Measurements from ENCODE around the gene BNC1. TPM values are rescaled to one million over a fixed set of nuclear protein-coding genes. Genes with fewer than 3 reads are reported as not detected.
A peak's percentile ranks its signal among the peaks of the same experiment; 100 is the strongest.
"Not testable (repeated sequence)": the region's sequence is repeated elsewhere in the genome, so short reads cannot be mapped to it uniquely, and the experiment has no call there.

Gene BNC1
- total RNA-seq, 1 donor from 2014 or later = 0.41 TPM

DNA sequence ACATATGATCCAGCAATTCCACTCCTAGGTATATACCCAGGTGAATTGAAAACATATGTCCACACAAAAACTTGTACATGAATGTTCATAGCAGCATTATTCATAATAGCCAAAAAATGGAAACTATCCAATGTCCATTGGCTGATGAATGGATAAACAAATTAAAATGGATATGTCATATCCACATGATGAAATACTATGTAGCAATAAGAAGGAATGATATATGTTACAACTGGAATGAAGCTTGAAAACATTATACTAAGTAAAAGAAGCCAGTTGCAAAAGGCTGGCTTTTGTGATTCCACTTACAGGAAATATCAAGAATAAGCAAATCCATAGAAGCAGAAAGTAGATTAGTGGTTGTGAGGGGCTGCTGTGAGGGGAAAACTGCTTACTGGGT, 33.7 kb downstream of the BNC1 start:
- DNase-seq (ENCODE audit: low spot score in 2 of 2) = no peak
- no peak for FAIRE-seq

DNA sequence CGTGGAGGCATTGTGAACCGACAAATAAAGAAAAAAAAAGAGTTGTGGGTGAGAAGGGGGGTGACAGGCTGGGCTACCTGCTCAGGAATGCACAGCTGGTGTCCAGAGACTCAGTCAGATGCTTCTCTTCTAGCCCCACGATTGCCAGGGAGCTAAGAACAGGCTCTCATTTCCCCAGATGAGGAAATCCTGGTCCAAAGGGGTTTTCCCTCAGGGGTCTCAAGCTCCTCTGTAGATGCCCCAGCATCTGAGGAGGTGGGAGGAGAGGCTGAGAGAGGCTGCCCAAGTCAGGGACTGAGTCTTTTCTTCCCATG, 35.5 kb downstream of the BNC1 start:
- DNase-seq (ENCODE audit: low spot score in 2 of 2) (no peak), FAIRE-seq (no peak)

DNA sequence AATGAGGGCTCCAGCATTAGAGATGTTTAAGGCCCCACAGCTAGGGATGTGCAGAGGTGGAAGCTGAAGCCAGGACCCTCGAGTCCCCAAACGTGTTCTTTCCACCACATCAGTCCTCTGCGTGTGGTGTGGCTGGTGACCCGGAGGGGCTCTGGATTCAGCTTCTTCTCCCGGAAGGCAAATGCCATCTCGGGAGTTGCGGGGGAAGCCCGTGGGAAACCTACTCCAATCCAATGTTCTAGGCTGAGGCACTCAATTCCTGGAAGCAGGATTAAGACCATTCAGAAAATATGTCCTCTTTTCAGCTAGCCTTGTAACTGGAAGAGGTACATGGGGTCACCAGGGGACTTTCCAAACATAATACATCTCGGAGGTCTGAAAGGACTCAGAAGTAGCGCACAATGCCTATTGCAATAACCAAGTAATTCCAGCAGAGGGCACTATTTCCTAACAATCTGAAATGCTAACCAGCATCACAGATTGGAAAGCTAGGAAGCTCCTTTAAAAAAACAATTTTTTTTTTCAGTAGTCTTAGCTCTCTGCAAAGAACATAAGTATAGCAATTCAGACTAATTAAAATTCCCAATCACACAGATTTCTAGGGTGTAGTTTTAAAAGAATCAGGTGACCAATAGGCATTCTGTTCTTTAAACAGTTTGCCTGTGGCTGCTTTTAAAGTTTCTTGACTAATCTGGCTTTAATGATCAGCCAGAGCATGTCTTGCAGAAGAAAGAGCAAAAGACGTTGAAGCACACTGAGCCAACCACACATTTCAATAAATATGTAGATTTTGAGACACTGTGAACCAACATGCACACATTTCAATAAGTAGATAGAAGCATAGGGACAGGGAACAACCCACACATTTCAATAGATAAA, 36.1 kb downstream of the BNC1 start:
- peak; percentile 21 for FAIRE-seq
- peak in 1 of 2 donors; percentile 23 for DNase-seq (ENCODE audit: low spot score in 2 of 2)

DNA sequence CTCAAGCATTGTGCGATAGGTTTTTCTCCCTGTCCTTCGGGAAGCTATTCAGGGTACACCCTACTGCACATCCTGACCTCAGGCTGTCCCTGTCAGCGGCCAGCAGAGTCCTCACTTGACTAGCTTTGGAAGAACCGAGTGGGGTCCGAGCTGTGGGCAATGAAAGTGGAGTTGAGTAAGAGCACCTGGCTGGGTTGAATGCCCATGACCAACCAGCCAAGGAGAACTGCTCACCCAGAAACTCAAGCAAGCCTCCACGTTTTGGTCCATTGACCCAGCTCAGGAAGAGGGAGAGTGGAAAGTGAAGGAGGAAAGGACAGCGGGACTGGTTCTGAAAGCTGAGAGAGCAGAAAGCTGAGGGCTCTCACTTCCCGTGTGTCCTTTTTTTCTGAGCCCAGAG, 40.8 kb downstream of the BNC1 start:
- no peak for FAIRE-seq
- no peak for DNase-seq (ENCODE audit: low spot score in 2 of 2)

DNA sequence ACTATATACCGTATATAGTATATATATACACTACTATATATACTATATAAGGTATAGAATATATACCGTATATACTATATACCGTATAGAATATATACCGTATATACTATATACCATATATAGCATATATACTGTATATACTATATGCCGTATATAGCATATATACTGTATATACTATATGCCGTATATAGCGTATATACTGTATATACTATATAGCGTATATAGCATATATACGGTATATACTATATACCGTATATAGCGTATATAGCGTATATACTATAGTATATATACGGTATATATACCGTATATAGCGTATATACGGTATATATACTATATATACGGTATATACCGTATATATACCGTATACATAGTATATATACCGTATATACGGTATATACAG, 54.2 kb downstream of the BNC1 start:
- FAIRE-seq (no peak), DNase-seq (ENCODE audit: low spot score in 2 of 2) (no peak)

DNA sequence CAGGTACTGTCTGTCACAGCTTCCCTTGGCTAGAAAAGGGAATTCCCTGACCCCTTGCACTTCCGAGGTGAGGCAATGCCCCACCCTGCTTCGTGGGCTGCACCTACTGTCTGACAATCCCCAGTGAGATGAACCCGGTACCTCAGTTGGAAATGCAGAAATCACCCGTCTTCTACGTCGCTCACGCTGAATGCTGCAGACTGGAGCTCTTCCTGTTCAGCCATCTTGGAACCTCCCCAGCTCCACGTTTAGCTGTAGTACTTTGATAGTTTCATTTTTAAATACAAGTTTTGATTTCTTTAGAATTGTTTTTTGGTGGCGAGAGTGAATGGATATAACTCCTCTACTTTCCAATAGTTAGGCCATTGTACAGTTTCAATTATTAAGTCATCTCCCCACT, 59.0 kb downstream of the BNC1 start:
- FAIRE-seq (no peak), DNase-seq (ENCODE audit: low spot score in 2 of 2) (no peak)

DNA sequence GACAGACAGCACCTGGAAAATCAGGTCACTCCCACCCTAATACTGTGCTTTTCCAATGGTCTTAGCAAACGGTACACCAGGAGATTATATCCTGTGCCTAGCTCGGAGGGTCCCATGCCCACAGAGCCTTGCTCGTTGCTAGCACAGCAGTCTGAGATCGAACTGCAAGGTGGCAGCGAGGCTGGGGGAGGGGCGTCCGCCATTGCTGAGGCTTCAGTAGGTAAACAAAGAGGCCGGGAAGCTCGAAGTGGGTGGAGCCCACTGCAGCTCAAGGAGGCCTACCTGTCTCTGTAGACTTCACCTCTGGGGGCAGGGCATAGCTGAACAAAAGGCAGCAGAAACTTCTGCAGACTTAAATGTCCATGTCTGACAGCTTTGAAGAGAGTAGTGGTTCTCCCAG, 62.7 kb downstream of the BNC1 start:
- not testable (repeated sequence) for FAIRE-seq; DNase-seq (ENCODE audit: low spot score in 2 of 2)

DNA sequence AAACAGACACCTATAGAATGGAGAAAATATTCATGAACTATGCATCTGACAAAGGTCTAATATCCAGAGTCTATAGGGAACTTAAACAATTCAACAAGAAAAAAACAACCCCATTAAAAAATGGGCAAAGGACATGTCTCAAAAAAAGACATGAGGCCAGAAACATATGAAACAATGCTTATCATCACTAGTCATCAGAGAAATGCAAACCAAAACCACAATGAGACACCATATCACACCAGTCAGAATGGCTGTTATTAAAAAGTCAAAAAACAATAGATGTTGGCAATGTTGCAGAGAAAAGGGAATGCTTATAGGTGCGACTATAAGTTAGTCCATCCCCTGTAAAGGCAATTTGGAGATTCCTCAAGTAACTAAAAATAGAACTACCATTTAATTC, 65.4 kb downstream of the BNC1 start:
- FAIRE-seq (no peak), DNase-seq (ENCODE audit: low spot score in 2 of 2) (no peak)

DNA sequence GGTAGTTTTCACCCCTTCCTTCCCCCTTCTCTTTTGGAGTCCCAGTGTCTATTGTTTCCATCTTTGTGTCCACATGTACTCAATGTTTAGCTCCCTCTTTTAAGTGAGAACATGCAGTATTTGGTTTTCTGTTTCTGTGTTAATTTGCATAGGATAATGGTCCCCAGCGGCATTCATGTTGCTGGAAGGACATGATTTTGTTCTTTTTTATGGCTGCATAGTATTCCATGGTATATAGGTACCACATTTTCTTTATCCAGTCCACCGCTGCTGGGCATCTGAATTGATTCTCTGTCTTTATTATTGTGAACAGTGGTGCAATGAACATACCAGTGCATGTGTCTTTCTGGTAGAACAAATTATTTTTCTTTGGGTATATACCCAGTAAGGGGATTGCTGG, 69.2 kb downstream of the BNC1 start:
- DNase-seq (ENCODE audit: low spot score in 2 of 2) (no peak), FAIRE-seq (no peak)

DNA sequence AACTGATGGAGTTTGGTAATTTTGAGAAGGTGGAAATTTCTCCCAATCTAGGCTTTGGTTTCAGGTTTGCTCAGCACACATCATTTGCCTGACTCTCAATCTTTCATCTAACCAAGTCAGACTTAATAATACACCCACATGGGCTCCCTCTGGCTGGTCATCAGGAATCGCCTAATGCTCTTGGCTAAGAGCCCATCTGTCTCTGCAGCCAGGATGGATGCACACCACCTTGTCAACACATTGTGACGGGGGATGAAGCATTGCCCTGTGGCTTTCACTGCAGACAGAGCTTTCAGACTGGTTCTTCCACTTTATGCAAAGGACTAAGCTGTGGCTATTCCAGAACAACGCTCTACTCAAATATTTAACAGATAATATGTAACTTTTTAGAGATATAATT, 73.8 kb downstream of the BNC1 start:
- FAIRE-seq (no peak), DNase-seq (ENCODE audit: low spot score in 2 of 2) (no peak)

DNA sequence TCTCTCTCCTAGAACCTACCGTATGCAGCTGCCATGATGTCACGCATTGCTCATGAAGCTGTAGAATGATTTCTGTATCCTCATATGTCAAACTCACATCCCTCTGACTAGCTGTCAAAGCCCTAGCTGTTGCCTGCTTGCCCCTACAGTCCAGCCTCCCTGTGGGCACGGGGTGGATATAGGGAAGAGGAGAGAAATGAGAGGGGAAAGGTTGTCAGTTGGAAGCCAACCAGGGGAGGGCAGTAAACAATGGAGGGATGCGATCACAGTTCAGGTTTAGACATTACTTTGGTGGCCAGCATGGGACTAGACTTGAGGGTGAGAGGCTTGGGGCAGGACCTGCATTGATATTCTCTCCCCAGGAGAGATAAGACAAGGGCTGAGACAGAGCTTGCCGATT, 75.1 kb downstream of the BNC1 start:
- DNase-seq (ENCODE audit: low spot score in 2 of 2) = no peak
- no peak for FAIRE-seq

DNA sequence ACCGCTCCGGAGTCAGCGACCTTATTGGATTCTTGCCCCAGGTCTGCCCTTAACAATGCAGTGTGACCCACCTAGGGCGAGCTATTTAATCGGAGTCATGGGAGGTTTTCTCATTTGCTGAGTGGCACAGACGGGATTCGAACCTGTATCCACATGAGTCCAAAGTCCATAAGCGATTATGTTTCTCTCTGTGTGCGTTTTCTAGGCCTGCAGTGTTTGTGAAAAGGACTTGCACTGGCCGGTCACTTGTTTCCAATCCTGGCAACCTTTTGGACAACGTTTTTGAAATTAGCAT, 76.2 kb downstream of the BNC1 start:
- FAIRE-seq (no peak), DNase-seq (ENCODE audit: low spot score in 2 of 2) (no peak)

DNA sequence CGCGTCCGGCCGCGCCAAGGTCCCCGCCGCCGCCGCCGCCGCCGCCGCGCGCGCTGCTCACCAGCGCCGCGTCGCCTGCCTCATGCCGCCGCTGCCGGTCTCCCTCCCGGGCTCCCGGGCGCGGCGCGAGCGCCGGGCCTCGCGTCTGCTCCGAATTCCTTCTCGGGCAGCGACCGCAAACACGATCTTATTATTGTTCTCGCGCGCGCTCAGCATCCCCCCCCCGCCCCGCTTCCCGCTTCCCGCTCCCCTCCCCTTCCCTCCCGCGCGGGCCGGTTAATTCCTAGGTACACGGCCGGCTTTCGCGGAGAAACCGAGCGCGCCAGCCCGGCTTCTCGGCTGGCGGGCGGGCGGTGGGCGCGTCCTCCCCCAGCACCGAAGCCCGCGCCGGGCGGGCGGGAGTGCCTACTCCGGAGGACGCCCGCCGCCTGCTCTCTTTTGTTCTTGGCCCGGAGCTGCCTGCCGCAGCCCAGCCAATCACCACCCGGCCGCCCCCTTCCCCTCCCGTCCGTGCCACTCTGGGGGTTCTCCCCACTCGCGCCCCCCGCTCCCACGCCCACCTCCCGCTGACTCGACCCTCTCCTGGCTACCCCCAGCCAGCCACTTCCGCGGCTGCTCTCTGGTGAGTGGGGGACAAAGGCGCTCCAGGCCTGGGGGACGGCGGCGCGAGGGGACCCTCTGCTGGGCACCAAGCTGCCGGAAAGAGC, 76.7 kb downstream of the BNC1 start, which contains the start of gene HDGFL3:
HDGFL3 (minus strand) TSS at position 164 of the 707 bp plus-strand sequence. CDS start 409 bp downstream, outside the sequence.
- DNase-seq (ENCODE audit: low spot score in 2 of 2) (no peak), FAIRE-seq (no peak)

DNA sequence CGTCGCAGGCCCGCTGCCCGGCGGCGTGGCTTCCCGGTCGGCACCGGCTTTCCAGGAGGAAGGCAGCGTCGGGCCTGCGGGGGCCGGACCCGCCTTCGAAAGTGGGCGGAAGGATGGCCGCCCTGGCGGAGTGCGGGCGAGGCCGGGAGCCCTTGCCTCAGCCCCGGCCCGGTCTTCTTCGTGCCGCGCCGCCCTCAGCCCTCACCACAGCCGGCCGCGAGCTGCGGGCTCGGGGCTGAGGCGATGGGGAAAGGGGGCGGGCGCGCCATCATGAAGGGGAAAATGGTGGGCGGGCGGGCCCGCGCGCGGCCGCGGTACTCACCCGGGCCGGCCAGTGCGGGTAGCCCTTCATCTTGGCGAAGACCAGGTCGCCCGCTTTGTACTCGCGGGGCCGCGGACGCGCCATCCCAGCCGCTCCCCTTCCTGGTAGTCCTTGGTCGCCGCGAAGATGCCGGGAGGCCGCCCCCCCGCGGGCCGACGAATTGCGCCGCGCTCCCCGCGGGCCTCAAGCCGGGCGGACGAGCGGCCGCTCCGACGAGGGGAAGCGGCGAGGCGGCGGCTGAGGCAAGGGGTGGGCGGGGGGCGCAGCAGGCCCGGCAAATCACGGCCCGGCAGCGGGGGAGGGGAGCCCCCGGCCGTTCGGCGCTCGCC, 77.3 kb downstream of the BNC1 start:
- DNase-seq (ENCODE audit: low spot score in 2 of 2) = peak; percentile 66 to 76
- FAIRE-seq = no peak

DNA sequence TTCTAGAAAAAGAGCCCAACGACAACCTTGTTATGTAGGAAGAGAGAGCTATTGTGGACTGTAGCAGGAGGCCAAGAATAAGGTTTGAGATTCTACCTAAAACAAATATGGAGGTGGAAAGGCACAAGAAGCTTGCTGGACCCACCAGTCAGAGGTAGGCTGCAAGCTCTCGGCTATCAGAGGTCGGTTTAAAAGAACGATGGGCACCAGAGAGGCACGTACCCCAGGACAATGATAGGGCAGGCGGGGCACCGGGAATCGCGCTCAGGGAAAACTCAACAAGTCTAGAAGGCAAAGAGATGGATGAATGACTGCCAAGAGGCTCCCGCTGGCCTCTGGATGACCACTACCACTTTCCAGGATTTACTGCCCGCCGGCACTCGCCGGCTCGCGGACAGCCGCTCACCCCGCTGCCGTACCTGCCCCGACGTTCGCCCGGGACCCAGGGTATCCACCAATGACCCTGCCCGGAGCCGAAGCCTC, 77.9 kb downstream of the BNC1 start:
- FAIRE-seq (no peak), DNase-seq (ENCODE audit: low spot score in 2 of 2) (no peak)

Other genes starting within 250 kb of the BNC1 start
- gene BTBD1, start 217.4 kb downstream of the BNC1 start, total RNA-seq = 156 TPM
- gene TM6SF1, start 177.0 kb downstream of the BNC1 start, total RNA-seq = 27.7 TPM
- 135 TPM for gene HDGFL3, start 76.8 kb downstream of the BNC1 start, total RNA-seq
- gene SH3GL3, start 162.7 kb upstream of the BNC1 start, total RNA-seq = 187 TPM